Common myeloid progenitor, CD34-positive (primary cell): ENCODE measurements around the gene PLEKHG2.

Experiments
- CTCF ChIA-PET: fragments of 350-600 bp; sonication (Branson Sonifier 250); formaldehyde crosslinking; loops from one replicate; lab custom pipeline; 2021; ENCODE audit warnings: antibody characterized with exemption; lab: Charles Lee
- POLR2A ChIA-PET: fragments of 350-600 bp; sonication (Branson Sonifier 250); formaldehyde crosslinking; loops from one replicate; lab custom pipeline; 2021; ENCODE audit warnings: antibody characterized with exemption; lab: Charles Lee
- DNase-seq, 3 donors: peaks; one replicate each; pipeline versions ENCODE4 v3.0.0 to v3.0.0-alpha.2; 2013
- H3K27ac ChIP-seq, 2 experiments: 1 replicate in 1 of 2; 2 replicates in 1 of 2; pipeline ENCODE4 v1.7.0; 2013; ENCODE audit warnings: inconsistent platforms in 2 of 2, low read length in 2 of 2, mild to moderate bottlenecking in 2 of 2, low read depth in 1 of 2, moderate library complexity in 1 of 2; ENCODE audit not compliant: severe bottlenecking in 2 of 2, insufficient read depth in 1 of 2, poor library complexity in 1 of 2
- H3K27me3 ChIP-seq, 5 experiments: replicated peaks in 2 of 5; 1 replicate in 3 of 5; 2 replicates in 2 of 5; pipeline versions ENCODE4 v1.6.1 to v1.7.0; 2013; ENCODE audit warnings: low read length in 4 of 5, mild to moderate bottlenecking in 2 of 5, moderate library complexity in 2 of 5, inconsistent platforms in 1 of 5; ENCODE audit not compliant: insufficient read depth in 5 of 5, control insufficient read depth in 4 of 5
- H3K36me3 ChIP-seq, 4 experiments: 1 replicate in 2 of 4; 2 replicates in 2 of 4; pipeline versions ENCODE4 v1.6.1 to v1.7.0; 2013; ENCODE audit warnings: low read length in 3 of 4, control low read depth in 1 of 4, mild to moderate bottlenecking in 1 of 4; ENCODE audit not compliant: control insufficient read depth in 4 of 4, insufficient read depth in 4 of 4
- H3K4me1 ChIP-seq, 4 experiments: 1 replicate in 3 of 4; 2 replicates in 1 of 4; pipeline versions ENCODE4 v1.6.1 to v1.7.1; 2013; ENCODE audit warnings: low read length in 3 of 4, mild to moderate bottlenecking in 3 of 4, control low read depth in 1 of 4, inconsistent platforms in 1 of 4, moderate library complexity in 1 of 4; ENCODE audit not compliant: control insufficient read depth in 4 of 4, insufficient read depth in 4 of 4; ENCODE audit errors: control extremely low read depth in 1 of 4
- H3K4me3 ChIP-seq, 7 experiments: 1 replicate in 4 of 7; 2 replicates in 3 of 7; pipeline versions ENCODE4 v1.5.1 to v1.7.0; 2013; ENCODE audit warnings: mild to moderate bottlenecking in 7 of 7, low read length in 6 of 7, moderate library complexity in 6 of 7, inconsistent platforms in 2 of 7, low read depth in 2 of 7, control low read depth in 1 of 7; ENCODE audit not compliant: insufficient read depth in 4 of 7, control insufficient read depth in 1 of 7; ENCODE audit errors: extremely low read depth in 1 of 7
- H3K9me3 ChIP-seq, 5 experiments: 1 replicate in 4 of 5; 2 replicates in 1 of 5; pipeline versions ENCODE4 v1.6.1 to v1.7.1; 2013; ENCODE audit warnings: low read length in 4 of 5, mild to moderate bottlenecking in 2 of 5, inconsistent platforms in 1 of 5, low read depth in 1 of 5, moderate library complexity in 1 of 5; ENCODE audit not compliant: control insufficient read depth in 4 of 5, insufficient read depth in 2 of 5; ENCODE audit errors: control extremely low read depth in 1 of 5
- WGBS: methylation state at CpG from one replicate; pipeline ENCODE4 v1.1.5; 2013; ENCODE audit not compliant: insufficient coverage; 5-methylcytosine and 5-hydroxymethylcytosine counted together

Gene PLEKHG2

GRCh38 chr19:39385629-39386411, 26.6 kb upstream of the PLEKHG2 start:
- WGBS, result 91% methylated on average over 12 of the region's 20 CpGs

GRCh38 chr19:39386557-39386956, 25.9 kb upstream of the PLEKHG2 start:
- Histone ChIP-seq H3K4me3 (no peak overlapping the region), H3K4me1 (peaks cover 4 to 14% (median 12%) of the 10 kb centered on the region in 4 experiments), H3K27ac (peak overlapping the region in 1 of 2 experiments; percentile 25), H3K27me3 (no peaks in the 10 kb centered on the region), H3K9me3 (no peaks in the 10 kb centered on the region), H3K36me3 (peaks cover 13 to 73% (median 56%) of the 10 kb centered on the region in 4 experiments)
- no peak for DNase-seq
- WGBS, result no CpG with 5 or more reads among the region's 7 CpGs
- ChIA-PET CTCF (interaction anchor here (0.6 to 1.6 kb wide), 2 partner anchors 10 to 21 kb away, joined by 3 read pairs; no protein-coding TSS in a partner anchor), POLR2A (no interaction called here)

More at GRCh38 chr19:39385629-39386411, 26.6 kb upstream of the PLEKHG2 start:
- H3K4me3 ChIP-seq, result no peak overlapping the region
- peak in 2 of 3 donors; percentile 36 to 53 for DNase-seq
- H3K4me1 ChIP-seq, result peaks cover 4 to 14% (median 11%) of the 10 kb centered on the region in 4 experiments
- CTCF ChIA-PET, result interaction anchor here (0.6 to 1.6 kb wide), 3 partner anchors 9 to 26 kb away, joined by 3 to 4 read pairs (median 3); partner anchors contain the start of gene PLEKHG2
- H3K9me3 ChIP-seq, result no peaks in the 10 kb centered on the region
- peaks cover 18 to 80% (median 63%) of the 10 kb centered on the region in 4 experiments for H3K36me3 ChIP-seq
- no peak overlapping the region for H3K27ac ChIP-seq
- no peaks in the 10 kb centered on the region for H3K27me3 ChIP-seq
- POLR2A ChIA-PET, result interaction anchor here (0.6 kb wide), 1 partner anchor 27 kb away, joined by 3 read pairs; the partner anchor contains the start of gene PLEKHG2

GRCh38 chr19:39388657-39389056, 23.8 kb upstream of the PLEKHG2 start:
- Histone ChIP-seq H3K36me3 (peaks cover 8 to 57% (median 46%) of the 10 kb centered on the region in 4 experiments), H3K27me3 (no peaks in the 10 kb centered on the region), H3K9me3 (no peaks in the 10 kb centered on the region), H3K27ac (no peak overlapping the region), H3K4me3 (no peak overlapping the region), H3K4me1 (peaks cover 7 to 22% (median 19%) of the 10 kb centered on the region in 4 experiments)
- 100% methylated on average over 1 of the region's 5 CpGs for WGBS
- CTCF ChIA-PET, result interaction anchor here (1.0 to 1.3 kb wide), 2 partner anchors 11 to 52 kb away, joined by 3 to 4 read pairs; no protein-coding TSS in a partner anchor
- DNase-seq, result no peak
- POLR2A ChIA-PET, result no interaction called here

- Histone ChIP-seq H3K4me1 (peaks cover 7 to 22% (median 19%) of the 10 kb centered on the region in 4 experiments), H3K27ac (peak overlapping the region; percentile 98 to 99), H3K9me3 (no peaks in the 10 kb centered on the region), H3K36me3 (peaks cover 10 to 54% (median 47%) of the 10 kb centered on the region in 4 experiments), H3K27me3 (no peaks in the 10 kb centered on the region), H3K4me3 (peak overlapping the region in 6 of 7 experiments; percentile 55 to 99 (median 98))
- WGBS, result 89% methylated on average over 11 of the region's 13 CpGs
- ChIA-PET POLR2A (interaction anchor here (1.7 kb wide), 1 partner anchor 8 kb away, joined by 6 read pairs; no protein-coding TSS in a partner anchor), CTCF (interaction anchor here (1.0 to 4.6 kb wide), 3 partner anchors 12 to 51 kb away, joined by 3 to 34 read pairs (median 4); partner anchors contain the start of gene PLEKHG2)
- no peak for DNase-seq
Measured at GRCh38 chr19:39389631-39390414, 22.6 kb upstream of the PLEKHG2 start.

GRCh38 chr19:39390451-39390750, 22.1 kb upstream of the PLEKHG2 start:
- Histone ChIP-seq H3K27me3 (no peaks in the 10 kb centered on the region), H3K4me3 (peak overlapping the region; percentile 55 to 99 (median 98)), H3K27ac (peak overlapping the region; percentile 98 to 99), H3K9me3 (no peaks in the 10 kb centered on the region), H3K36me3 (peaks cover 13 to 56% (median 49%) of the 10 kb centered on the region in 4 experiments), H3K4me1 (peaks cover 7 to 22% (median 19%) of the 10 kb centered on the region in 4 experiments)
- POLR2A ChIA-PET, result interaction anchor here (0.6 to 2.2 kb wide), 11 partner anchors 9 to 55 kb away, joined by 3 to 21 read pairs (median 6); partner anchors contain the start of genes GMFG, PLEKHG2, RPS16 and SAMD4B
- DNase-seq, result no peak
- 0% methylated on average over 10 of the region's 10 CpGs for WGBS
- CTCF ChIA-PET, result interaction anchor here (4.6 kb wide), 1 partner anchor 21 kb away, joined by 34 read pairs; the partner anchor contains the start of gene PLEKHG2

GRCh38 chr19:39390751-39391437, 21.6 kb upstream of the PLEKHG2 start, which contains the start of the genes MED29 and PAF1:
TSS of gene MED29 (plus strand) at chr19:39391378. CDS start at chr19:39391423, 45 bp downstream.
TSS of gene PAF1 (minus strand) at chr19:39391106. CDS start at chr19:39390864, 242 bp downstream.
- peak; percentile 100 for DNase-seq
- WGBS, result under 1% methylated on average over 58 of the region's 60 CpGs
- CTCF ChIA-PET, result interaction anchor here (0.6 to 4.6 kb wide), 5 partner anchors 10 to 137 kb away, joined by 3 to 34 read pairs (median 4); partner anchors contain the start of gene PLEKHG2
- no peaks in the 10 kb centered on the region for H3K27me3 ChIP-seq
- H3K36me3 ChIP-seq, result peaks cover 13 to 52% (median 46%) of the 10 kb centered on the region in 4 experiments
- H3K9me3 ChIP-seq, result no peaks in the 10 kb centered on the region
- POLR2A ChIA-PET, result interaction anchor here (0.6 to 2.2 kb wide), 15 partner anchors 9 to 107 kb away, joined by 3 to 21 read pairs (median 3); partner anchors contain the start of genes GMFG, PLEKHG2, RPS16 and SAMD4B
- H3K4me3 ChIP-seq, result peak within 1 kb of the TSS; percentile 55 to 99 (median 98)
- H3K27ac ChIP-seq, result peak within 1 kb of the TSS; percentile 98 to 99
- H3K4me1 ChIP-seq, result peaks cover 7 to 22% (median 19%) of the 10 kb centered on the region in 4 experiments
